ENCODE results near the gene FMN1. TPM values are rescaled to one million over a fixed set of nuclear protein-coding genes. Genes with fewer than 3 reads are reported as not detected.
A peak's percentile ranks its signal among the peaks of the same experiment; 100 is the strongest.

FMN1 gene
- total RNA-seq, 1 donor from 2014 or later, result 1.6 TPM

- Mint-ChIP-seq H3K9me3 (peaks cover 22% of the 10 kb centered on the region), H3K27me3 (ENCODE audit: low read depth) (peaks cover 52% of the 10 kb centered on the region), H3K36me3 (peaks cover 3% of the 10 kb centered on the region), H3K4me1 (no peaks in the 10 kb centered on the region), H3K4me3 (no peak overlapping the region), H3K27ac (no peak overlapping the region)
- no peak for DNase-seq (ENCODE audit: low spot score in 2 of 2, unreplicated experiment in 2 of 2)
- no peak for TF ChIP-seq CTCF (IDR thresholded peaks at IDR 0.05; ENCODE audit: unreplicated experiment)
Observed at GRCh38 chr15:32736701-32737061, 457.8 kb downstream of the FMN1 start.

- no peaks in the 10 kb centered on the region for H3K4me1 Mint-ChIP-seq
- no peak overlapping the region for H3K27ac Mint-ChIP-seq
- DNase-seq (ENCODE audit: low spot score in 2 of 2, unreplicated experiment in 2 of 2), result no peak
- peaks cover 3% of the 10 kb centered on the region for H3K36me3 Mint-ChIP-seq
- TF ChIP-seq CTCF (IDR thresholded peaks at IDR 0.05; ENCODE audit: unreplicated experiment), result no peak
- H3K27me3 Mint-ChIP-seq (ENCODE audit: low read depth), result peaks cover 56% of the 10 kb centered on the region
- no peak overlapping the region for H3K4me3 Mint-ChIP-seq
- H3K9me3 Mint-ChIP-seq, result peaks cover 18% of the 10 kb centered on the region
Observed at GRCh38 chr15:32735989-32736700, 458.4 kb downstream of the FMN1 start.

- Mint-ChIP-seq H3K4me3 (no peak overlapping the region), H3K27me3 (ENCODE audit: low read depth) (peaks cover 61% of the 10 kb centered on the region), H3K27ac (no peak overlapping the region), H3K4me1 (peaks cover 17% of the 10 kb centered on the region), H3K36me3 (no peaks in the 10 kb centered on the region), H3K9me3 (peaks cover 3% of the 10 kb centered on the region)
- no peak for TF ChIP-seq CTCF (IDR thresholded peaks at IDR 0.05; ENCODE audit: unreplicated experiment)
- no peak for DNase-seq (ENCODE audit: low spot score in 2 of 2, unreplicated experiment in 2 of 2)
Observed at GRCh38 chr15:32733281-32733680, 461.2 kb downstream of the FMN1 start.

DNA sequence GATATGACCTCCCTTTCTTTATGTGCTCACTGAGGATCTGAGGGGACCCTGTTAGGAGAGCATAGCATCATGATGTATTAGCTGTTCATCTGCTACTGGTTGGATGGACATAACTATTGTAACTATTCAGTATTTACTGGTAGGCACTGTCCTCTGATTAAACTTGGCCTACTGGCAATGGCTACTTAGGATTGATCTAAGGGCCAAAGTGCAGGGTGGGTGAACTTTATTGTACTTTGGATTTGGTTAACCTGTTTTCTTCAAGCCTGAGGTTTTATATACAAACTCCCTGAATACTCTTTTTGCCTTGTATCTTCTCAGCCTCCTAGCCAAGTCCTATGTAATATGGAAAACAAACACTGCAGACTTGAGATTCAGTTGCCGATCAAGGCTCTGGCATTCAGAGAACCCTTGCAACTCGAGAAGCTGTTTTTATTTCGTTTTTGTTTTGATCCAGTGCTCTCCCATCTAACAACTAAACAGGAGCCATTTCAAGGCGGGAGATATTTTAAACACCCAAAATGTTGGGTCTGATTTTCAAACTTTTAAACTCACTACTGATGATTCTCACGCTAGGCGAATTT, 461.8 kb downstream of the FMN1 start:
- Mint-ChIP-seq H3K4me3 (no peak overlapping the region), H3K36me3 (no peaks in the 10 kb centered on the region), H3K27ac (no peak overlapping the region), H3K27me3 (ENCODE audit: low read depth) (peaks cover 61% of the 10 kb centered on the region), H3K9me3 (peaks cover 3% of the 10 kb centered on the region), H3K4me1 (peaks cover 17% of the 10 kb centered on the region)
- TF ChIP-seq CTCF (IDR thresholded peaks at IDR 0.05; ENCODE audit: unreplicated experiment), result no peak
- no peak for DNase-seq (ENCODE audit: low spot score in 2 of 2, unreplicated experiment in 2 of 2)

DNA sequence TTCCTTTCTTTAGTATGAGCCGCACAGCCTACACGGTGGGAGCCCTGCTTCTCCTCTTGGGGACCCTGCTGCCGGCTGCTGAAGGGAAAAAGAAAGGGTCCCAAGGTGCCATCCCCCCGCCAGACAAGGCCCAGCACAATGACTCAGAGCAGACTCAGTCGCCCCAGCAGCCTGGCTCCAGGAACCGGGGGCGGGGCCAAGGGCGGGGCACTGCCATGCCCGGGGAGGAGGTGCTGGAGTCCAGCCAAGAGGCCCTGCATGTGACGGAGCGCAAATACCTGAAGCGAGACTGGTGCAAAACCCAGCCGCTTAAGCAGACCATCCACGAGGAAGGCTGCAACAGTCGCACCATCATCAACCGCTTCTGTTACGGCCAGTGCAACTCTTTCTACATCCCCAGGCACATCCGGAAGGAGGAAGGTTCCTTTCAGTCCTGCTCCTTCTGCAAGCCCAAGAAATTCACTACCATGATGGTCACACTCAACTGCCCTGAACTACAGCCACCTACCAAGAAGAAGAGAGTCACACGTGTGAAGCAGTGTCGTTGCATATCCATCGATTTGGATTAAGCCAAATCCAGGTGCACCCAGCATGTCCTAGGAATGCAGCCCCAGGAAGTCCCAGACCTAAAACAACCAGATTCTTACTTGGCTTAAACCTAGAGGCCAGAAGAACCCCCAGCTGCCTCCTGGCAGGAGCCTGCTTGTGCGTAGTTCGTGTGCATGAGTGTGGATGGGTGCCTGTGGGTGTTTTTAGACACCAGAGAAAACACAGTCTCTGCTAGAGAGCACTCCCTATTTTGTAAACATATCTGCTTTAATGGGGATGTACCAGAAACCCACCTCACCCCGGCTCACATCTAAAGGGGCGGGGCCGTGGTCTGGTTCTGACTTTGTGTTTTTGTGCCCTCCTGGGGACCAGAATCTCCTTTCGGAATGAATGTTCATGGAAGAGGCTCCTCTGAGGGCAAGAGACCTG, 463.5 kb downstream of the FMN1 start:
- peaks cover 61% of the 10 kb centered on the region for H3K27me3 Mint-ChIP-seq (ENCODE audit: low read depth)
- H3K27ac Mint-ChIP-seq, result no peak overlapping the region
- peaks cover 9% of the 10 kb centered on the region for H3K9me3 Mint-ChIP-seq
- H3K36me3 Mint-ChIP-seq, result no peaks in the 10 kb centered on the region
- DNase-seq (ENCODE audit: low spot score in 2 of 2, unreplicated experiment in 2 of 2), result peak; percentile 58 to 77
- no peak overlapping the region for H3K4me3 Mint-ChIP-seq
- TF ChIP-seq CTCF (IDR thresholded peaks at IDR 0.05; ENCODE audit: unreplicated experiment), result no peak
- H3K4me1 Mint-ChIP-seq, result peaks cover 17% of the 10 kb centered on the region

Data from mesothelial cell of epicardium (in vitro differentiated cells).